Occipital lobe (tissue), 2 donors: ENCODE measurements around the gene PCYOX1L. TPM values are rescaled to one million over a fixed set of nuclear protein-coding genes. Genes with fewer than 3 reads are reported as not detected.

ENCODE experiments used
- DNase-seq: peaks from one replicate; lab custom pipeline; 2025; lab: John Stamatoyannopoulos, UW
- total RNA-seq: library from RNA; depleted of rRNA; stranded (reverse); fragments of >200 nt; gene quantifications from one replicate; pipeline ENCODE4 v1.2.3, GENCODE V29; 2014

PCYOX1L gene
- total RNA-seq, 1 donor from 2014 or later: 11.9 TPM

DNA sequence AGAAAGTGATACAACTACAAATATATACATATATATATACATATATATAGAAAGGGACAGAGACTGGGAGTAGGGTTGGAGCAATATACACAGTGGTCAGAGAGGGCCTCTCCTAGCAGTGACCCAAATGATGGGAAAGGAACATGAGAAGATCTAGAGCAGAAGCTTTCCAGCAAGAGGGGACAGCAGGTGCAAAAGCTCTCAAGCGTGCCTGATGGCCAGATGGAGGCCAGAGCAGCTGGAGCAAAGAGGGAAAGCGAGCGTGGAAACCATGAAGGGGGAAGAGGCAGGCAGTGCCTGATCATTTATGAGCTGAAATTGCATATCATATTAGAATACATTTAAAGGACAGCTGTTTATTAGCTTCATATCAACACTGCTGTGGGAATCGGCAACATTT is 20.1 kb upstream of the PCYOX1L start:
- DNase-seq: no peak

DNA sequence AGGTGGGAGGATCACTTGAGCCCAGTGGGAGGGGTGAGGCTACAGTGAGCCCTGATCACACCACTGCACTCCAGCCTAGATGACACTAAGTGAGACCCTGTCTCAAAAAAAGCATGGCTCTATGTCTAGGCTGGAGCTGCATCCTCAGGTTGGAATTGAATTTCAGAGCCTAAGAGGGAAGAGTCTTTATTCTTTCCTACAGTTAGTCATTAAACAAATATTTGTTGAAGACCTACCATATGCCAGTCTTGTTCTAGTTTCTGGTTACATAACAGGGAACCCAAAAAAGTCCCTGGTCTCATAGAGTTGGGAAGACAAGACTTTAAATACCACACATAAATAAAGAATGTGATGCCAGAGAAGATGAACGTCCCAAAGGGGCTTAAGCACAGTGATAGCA is 19.5 kb upstream of the PCYOX1L start:
- DNase-seq: no peak

DNA sequence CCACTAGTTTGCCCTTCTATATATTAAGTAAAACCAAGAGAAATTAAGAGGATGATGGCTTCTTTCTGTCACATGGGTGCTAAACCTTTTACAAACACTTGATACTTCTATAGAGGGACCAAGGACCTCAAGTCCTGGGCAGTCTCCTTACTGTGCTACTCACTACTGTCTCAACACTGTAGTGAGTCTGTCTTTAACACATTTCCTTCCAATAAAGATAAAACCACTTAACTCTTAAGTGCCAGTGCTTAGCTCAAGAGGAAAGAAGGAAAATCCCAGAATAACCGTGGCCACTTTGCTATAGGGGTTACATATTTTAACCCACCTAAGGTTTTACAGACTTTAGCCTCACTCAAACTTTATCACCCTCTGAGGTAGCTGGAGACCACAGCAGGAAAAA is 16.9 kb upstream of the PCYOX1L start:
- no peak for DNase-seq

DNA sequence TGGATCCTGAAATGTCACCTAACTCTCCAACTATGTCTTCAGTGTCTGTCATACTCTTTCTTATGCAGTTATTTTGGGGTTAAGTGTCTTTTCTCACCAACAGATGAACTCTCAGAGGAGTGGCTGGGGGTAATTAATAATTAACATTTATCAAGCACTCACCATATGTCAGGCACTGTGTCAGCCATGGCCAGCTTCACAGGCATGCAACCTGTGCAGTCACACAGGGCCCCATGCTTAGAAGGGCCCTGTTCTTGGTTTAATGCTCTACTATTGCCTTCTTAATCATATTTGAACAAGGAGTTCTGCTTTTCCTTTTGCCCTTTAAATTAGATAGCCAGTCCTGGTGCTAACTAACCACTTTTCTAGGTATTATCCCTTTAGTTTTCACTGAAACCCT is 16.0 kb upstream of the PCYOX1L start:
- no peak for DNase-seq

DNA sequence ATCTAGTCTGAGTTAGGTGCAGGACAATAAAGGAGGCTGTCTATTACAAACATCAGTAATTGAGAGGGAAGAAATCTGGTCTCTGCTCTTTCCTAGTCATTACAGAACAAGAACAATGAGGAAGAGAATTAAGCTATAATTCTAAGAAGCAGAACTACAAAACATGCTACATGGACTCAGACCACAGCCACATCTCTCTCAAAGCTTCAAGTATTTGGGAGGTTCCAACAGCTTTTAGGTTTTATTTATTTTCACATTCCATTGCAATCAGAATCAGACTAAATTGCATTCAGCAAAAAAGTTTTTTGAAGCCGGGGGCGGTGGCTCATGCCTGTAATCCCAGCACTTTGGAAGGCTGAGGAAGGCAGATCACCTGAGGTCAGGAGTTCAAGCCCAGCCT is 13.7 kb upstream of the PCYOX1L start:
- no peak for DNase-seq

DNA sequence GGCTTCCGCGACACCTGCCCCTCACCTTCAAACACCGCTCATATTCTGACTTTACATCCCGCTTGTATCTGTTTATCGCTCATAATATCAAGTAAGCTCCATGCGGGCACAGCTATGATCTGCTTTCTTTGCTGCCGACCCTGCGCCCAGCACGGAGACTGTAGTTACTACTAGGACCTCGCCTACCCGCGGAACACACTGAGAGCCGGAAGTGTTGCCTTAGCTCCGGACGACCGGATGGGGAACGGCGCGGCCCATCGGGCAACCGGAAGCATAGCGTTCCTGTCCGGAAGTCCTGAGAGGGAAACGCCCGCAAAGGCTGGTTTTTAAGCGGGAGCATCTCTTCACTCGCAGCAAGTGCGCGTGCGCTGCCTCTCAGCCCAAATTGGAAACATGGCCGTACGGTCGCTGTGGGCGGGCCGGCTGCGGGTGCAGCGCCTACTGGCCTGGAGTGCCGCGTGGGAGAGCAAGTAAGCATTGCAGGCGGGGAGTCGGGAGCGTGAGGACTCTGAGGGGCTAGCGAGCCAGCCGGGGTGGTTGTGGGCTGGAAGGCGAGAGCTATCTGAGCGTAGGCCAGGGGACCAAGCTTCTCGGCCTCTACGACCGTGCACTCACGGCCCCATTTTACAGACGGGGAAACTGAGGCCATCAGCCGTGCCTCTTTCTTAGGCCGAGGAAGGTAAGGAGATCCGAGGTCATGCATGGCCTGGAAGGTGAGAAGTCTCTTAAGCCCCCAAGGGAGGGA is 12.5 kb upstream of the PCYOX1L start, which contains the start of gene GRPEL2:
TSS of gene GRPEL2 (plus strand) at position 353 of the 745 bp plus-strand sequence. CDS start at position 394, 41 bp downstream.
- DNase-seq: peak; percentile 94

DNA sequence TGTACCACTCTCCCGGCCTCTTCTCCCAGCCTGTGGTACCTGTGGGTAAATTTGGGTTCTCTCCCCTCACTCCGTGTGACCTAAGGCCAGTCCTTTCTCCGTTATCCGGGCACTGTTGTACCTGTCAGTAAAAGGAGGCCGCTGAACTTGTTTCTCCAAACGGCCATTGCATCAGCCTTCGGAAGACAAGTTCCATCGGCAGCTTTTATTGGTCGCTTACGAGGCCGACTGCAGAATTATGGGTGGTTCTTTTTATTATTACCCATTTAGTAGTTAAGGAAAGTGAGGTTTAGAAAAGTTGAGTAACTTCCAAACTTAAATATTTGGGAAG is 12.0 kb upstream of the PCYOX1L start:
- no peak for DNase-seq

DNA sequence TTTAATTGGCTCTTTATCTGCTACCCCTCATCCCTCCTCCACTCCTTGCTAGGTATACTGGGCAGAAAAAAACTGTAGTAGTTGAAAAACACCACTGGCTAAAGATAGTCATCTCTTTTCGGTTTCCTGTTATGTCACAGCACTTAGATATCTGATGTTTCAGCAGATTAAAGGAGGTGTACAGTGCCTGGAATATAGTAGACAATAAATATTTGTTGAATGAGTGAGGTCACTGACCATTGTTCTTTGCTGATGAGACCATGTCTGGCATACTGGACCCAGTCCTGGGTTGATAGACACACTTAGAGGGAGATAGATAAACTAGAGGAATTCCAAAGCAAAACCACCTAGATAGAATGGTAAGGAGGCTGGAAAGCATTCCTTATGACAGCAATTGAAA is 9.3 kb upstream of the PCYOX1L start:
- no peak for DNase-seq

DNA sequence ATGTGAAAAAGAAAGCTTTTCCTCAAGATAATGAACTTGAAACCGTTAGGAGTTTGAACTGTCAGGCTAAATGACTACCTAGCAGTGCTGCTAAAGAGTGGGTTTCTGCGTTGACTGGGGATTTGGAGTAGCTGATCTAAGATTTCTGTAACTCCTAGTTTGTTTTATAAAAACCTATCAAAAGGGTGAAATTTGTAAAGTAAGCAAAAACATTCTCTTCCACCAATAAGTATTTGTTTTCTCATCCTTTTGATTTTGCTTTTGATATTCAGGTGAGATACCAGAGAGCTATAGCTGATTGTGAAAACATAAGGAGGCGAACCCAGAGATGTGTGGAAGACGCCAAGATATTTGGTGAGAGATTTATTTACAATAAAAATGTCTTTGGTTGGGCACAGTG is 8.5 kb upstream of the PCYOX1L start:
- DNase-seq: no peak

DNA sequence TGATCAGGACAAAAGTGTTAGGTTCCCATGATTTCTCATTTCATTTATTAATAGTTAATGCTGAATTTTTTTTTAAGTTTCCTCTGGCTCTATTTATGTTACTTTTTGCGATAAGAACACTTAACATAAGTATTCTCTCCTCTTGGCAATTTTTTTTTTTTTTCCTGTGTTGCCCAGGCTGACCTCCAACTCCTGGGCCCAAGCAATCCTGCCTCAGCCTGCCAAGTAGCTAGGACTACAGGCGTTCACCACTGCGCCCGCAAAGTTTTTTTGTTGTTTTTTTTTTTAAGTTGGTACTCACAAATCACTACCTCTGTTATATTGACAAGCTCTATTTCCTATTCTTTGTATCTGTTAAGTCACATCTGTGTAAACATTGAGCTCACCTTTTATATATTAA is 5.7 kb upstream of the PCYOX1L start:
- DNase-seq: no peak

DNA sequence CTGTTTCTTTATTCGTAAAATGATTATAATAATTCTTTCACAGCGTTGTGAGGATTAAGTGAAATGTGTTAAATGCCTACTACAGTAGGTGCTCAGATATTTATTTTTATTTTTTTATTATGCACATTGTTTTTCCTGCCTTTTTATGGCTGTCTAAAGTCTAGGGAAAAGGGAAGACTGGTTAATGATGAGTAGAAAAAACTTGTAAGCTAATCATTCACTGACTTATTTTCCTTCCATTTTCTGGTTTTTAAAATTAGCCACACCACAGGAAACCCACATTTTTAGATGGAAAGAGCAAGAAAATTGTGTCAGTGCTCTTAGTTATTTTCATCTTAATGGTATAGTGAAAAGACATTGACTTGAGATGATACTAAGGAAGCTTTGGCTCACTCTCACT is 3.9 kb upstream of the PCYOX1L start:
- DNase-seq: no peak

DNA sequence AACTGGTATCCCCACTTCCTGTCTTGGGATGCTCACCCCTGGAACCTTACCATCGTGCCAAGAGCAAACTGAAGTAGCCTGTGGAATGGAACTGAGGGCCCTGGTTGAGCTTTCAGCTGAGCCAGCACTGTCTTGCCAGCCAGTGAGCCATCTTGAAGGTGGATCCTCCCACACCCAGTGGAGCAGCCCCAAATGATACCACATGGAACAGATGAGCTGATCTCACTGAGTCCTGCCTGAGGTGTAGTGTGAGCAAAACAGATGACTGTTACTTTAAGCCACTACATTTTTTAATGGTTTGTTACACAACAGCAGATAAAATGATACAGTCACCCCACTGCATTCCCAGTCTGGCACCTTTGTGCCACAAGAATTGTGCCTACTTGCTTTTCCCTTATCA is 2.2 kb upstream of the PCYOX1L start:
- no peak for DNase-seq

DNA sequence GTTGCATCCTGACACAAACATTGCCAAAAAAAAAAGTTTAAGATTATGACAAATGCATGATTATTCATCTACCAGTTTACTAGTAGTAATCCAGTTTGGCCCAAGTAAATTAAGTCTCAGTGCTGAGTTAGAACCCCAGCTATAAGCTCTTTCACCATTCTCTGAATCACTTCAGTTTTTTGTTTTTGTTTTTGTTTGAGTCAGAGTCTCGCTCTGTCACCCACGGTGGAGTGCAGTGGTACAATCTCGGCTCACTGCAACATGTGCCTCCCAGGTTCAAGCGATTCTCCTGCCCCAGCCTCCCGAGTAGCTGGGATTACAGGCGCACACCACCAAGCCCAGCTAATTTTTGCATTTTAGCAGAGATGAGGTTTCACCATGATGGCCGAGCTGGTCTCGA is 1.5 kb upstream of the PCYOX1L start:
- no peak for DNase-seq

DNA sequence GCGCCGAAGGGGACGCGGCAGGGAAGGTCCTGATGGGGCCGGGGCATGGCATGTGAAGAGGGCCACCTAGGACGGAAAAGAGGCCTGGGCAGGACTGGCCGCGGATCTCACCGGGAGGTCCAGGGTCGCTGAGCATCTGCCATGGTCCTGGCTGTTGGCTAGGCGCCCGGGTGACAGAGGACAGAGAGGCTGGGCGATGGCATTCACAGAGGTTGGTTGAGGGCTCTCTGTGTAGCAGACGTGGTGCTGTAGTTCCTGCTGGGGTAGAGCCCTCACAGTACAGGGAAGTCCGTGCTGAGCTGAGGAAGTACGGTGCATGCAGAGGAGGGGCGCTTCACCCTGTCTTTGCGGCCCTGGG is 427 bp downstream of the PCYOX1L start:
- DNase-seq: peak; percentile 48

DNA sequence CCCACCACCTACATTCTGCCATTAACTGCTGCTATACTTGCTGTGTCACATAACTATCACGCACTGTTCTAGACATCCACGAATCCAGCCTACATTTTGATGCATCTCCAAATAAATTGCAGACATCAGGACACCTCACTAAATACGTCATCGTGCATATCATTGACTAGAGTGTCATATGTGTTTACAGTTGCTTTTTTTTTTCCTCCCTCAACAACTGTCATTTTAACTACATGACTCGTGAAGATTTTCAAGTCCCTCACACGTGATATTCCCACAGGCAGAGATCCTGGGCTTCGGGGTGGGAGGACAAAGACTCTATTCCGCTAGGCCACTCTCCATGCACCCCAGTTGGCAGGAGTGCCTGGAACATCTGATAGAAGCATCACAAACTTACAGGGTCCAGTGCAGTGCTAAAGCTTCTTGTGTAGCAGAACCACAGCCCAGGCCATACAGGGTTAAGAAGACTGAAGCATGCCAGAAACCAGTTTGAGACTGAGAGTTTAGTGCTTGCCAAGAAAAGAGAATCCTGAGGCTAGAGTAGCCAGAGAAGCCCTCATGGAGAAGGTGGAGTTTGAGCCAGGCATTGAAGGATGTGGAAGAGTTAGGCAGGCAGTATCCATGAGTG is 1.1 kb downstream of the PCYOX1L start:
- peak; percentile 13 for DNase-seq

DNA sequence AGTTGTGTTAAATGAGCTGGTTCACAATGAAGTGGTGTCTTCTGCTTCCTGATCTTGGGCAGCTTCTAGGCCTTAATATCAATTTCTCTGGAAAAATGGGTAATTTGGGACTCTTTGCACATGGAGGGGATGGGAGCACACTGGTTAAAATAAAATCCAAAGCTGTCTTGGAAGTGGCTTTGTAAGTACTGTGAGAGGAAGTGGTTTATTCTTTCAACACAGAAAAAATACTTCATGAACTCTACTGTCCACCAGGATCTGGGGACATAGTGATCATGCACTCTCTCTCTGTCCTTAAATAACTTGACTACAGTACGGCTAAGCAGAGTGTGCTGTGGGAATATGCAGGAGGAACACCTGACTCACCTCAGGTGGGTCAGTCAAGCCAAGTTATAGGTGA is 2.4 kb downstream of the PCYOX1L start:
- DNase-seq: no peak

DNA sequence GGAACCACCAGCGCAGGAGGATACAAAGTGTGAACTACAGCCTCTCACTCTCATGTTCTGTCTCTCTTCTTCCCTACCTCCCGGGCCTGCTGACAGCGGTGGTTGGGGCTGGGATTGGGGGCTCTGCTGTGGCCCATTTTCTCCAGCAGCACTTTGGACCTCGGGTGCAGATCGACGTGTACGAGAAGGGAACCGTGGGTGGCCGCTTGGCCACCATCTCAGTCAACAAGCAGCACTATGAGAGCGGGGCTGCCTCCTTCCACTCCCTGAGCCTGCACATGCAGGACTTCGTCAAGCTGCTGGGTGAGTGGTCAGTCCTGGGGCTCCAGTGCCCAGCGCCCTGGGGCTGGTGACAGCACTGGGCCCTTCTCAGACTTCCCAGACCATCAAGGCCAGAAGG is 4.7 kb downstream of the PCYOX1L start:
- no peak for DNase-seq

DNA sequence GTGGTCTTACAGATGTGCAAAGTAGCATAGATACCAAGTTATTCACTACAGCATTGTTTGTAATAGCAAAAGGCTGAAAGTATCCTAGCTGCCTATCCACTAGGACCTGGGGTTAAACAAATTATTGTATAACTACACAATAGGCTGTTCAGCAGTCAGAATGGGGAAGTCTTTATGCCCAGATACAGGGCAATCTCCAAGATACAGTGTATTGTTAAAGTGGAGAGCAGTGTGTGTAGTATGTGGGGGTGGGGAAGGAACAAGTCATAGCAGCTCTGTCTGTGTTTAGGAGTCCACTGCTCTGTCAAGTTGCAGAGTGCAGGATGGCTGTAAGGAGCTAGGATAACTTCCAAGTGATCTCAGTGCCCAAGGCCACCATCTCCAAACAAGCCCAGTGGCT is 5.5 kb downstream of the PCYOX1L start:
- DNase-seq: no peak

DNA sequence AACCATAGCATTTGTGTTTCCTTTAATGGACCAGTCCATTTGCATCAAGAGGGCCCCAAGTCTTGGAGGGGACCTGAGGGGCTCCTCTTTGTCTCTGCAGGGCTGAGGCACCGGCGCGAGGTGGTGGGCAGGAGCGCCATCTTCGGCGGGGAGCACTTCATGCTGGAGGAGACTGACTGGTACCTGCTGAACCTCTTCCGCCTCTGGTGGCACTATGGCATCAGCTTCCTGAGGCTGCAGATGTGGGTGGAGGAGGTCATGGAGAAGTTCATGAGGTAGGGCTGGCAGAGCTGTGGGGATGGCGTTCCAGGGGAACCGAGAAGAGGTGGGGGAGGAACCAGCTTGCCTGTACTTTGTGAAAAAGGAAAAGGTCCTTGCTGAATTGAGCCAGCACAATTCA is 6.1 kb downstream of the PCYOX1L start:
- DNase-seq: no peak

DNA sequence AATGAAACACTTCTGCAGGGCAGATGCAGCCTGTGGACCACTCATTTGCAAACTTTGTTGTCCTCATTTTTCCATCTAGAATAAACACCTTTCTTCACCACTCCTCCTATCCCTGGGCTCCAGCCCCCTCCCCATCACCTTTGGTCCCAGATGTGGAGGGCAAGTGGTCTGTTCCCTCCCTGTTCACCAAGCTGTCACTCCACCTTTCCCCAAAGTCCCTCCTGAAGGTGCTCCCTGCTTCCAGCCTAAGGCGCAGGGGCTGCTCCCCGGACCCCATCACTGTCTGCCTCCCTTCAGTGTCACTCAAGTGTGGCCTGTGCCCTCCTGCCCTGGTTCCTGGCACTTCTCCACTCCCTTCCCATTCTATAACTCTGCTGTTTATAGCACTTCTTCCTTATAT is 6.9 kb downstream of the PCYOX1L start:
- no peak for DNase-seq

DNA sequence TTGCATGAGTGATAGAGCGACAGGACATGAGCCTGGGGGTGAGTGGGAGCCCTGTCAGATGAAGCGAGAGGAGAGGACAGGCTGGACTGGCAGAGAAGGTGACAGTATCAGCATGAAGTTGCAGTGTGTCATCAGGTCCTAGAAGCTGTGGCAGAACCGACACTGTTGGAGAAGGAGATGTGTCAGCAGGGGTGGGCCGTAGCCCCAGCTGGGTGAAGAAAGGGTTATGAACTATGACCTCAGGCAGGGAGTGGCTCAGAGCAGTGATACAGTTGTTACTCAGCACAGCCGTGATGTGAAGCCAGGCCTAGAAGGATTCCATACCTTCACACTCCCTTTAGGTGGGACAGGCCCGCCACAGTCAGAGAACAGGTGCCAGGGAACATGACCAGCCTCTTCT is 7.6 kb downstream of the PCYOX1L start:
- DNase-seq: no peak

DNA sequence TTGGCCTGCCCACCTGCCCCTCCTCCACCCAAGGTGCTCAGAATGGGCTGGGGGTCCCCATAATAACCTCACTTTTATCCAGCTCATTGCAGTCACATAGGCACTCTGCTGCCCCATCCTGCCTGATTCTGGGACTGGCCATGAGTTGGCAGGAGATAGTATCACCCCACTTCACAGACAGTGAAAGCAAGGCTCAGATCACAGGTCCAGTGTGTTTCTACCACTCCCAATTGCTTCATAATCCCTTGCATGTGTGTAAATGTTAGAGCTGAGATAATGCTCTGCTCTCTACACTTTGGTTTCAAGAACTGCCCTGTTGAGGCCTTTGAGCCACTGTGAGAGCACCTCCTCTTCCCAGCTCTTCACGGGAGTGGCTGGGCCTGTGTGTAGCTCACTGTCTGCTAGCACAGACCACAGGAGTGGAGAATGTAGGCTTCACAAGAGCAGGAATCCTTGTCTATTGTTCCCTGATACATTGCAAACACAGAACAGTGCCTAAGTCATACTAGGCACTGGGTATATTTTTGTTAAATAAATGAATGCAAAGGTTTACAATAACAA is 8.4 kb downstream of the PCYOX1L start:
- no peak for DNase-seq

DNA sequence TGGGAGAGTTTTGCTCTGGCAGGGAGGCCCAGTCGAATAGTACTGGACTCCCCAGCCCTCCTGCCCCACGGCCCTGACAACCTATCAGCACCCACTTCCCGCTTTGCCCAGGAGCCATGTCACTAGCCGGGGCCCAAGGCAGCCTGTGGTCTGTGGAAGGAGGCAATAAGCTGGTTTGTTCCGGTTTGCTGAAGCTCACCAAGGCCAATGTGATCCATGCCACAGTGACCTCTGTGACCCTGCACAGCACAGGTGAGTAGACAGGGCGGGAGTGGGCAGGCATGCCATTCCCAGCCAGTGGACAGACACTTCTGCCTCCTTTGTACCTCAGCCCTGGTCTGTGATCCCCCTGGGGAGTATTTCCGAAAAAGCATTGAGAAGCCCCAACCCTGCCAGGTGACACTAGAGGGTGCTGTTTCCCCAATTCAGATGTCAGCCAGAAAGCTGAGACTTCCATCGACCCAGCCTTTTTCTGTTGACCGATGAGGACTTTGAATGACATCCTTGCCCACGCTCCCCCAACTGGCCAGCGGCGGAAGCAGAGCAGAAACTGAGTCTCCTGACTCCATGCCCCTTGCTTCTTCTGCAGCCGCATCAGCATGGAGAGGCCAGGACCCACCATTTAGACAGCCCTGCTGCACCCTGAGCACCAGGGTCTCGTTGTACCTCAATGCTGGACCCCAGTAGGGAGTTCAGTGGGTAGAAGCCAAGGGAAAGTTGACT is 9.6 kb downstream of the PCYOX1L start:
- peak; percentile 24 for DNase-seq
